AG04449 (cell line): ENCODE data around the gene LIMS2.

ENCODE experiments used
- CTCF ChIA-PET: fragments of 350-600 bp; formaldehyde crosslinking; extraction: SDS; loops from one replicate; lab custom pipeline; 2021; ENCODE audit warnings: antibody characterized with exemption; lab: Yijun Ruan, JAX
- POLR2A ChIA-PET: fragments of 400-600, 350-600 bp; formaldehyde crosslinking; extraction: SDS; loops from one replicate; lab custom pipeline; 2020; ENCODE audit warnings: antibody characterized with exemption, inconsistent platforms; lab: Yijun Ruan, JAX
- DNase-seq: peaks from one replicate; pipeline ENCODE4 v3.0.0-alpha.2; 2010; ENCODE audit warnings: low read depth, low spot score
- H3K4me3 ChIP-seq: 2 replicates; pipeline ENCODE4 v1.5.1; 2011; ENCODE audit warnings: low read depth, mild to moderate bottlenecking, control low read depth, low read length
- TF ChIP-seq, protein P1 (sequence below): IDR thresholded peaks from one replicate; pipeline ENCODE4 v1.5.1; 2011; ENCODE audit warnings: mild to moderate bottlenecking, moderate library complexity, low read length, control low read depth, inconsistent platforms; ENCODE audit not compliant: insufficient read depth; ENCODE audit errors: missing control alignments

LIMS2 gene

DNA sequence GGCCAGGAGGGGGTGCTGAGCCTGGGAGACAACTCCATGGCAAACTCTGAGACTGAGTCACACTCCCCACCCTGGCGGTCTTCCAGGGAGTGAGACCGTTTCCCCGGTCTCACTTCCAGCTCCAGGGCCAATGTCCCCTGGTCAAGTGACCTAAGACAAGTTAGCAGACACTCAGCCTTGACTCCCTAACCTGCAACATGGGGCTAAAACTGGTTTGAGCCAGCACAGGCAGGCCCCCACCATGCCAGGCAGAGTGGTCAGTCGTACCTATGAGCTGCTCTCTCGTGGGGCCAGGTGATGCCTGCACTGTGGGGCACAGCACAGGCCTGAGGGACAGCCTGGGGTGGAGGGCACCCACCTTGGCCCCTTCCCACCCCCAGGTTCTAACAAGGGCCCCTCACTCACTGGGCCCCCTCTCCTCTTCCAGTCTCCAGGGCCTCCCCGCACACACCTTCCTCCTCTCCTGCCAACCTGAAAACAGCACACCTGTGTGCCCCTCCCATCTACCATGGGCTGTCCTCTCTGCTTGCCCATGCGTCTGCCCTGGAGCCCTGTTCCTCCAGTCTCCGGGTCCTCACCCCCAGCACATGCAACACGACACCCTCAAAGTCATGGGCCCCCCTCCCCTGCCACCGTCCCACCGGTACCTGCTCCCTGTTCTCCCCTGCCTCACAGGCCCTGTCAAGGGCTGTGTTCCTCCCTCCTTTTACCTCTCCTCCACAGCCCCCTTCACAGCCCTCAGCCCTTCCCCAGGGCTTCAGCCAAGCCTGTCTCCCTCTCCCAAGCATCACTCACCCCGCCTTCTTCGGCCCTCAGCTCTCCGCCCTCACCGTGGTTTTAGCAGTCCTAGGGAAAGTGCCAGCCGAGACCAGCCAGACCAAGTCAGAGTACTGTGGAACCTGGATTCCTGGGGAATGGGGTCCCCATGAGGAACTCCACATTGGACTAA is 27.8 kb downstream of the LIMS2 start:
- ChIA-PET POLR2A (interaction anchor here (0.7 to 0.9 kb wide), 2 partner anchors 28 to 56 kb away, joined by 3 read pairs; partner anchors contain the start of gene LIMS2), CTCF (interaction anchor here (1.0 to 6.9 kb wide), 4 partner anchors 9 to 133 kb away, joined by 4 to 119 read pairs (median 10); no protein-coding TSS in a partner anchor)
- DNase-seq = no peak
- TF ChIP-seq, protein P1, sequence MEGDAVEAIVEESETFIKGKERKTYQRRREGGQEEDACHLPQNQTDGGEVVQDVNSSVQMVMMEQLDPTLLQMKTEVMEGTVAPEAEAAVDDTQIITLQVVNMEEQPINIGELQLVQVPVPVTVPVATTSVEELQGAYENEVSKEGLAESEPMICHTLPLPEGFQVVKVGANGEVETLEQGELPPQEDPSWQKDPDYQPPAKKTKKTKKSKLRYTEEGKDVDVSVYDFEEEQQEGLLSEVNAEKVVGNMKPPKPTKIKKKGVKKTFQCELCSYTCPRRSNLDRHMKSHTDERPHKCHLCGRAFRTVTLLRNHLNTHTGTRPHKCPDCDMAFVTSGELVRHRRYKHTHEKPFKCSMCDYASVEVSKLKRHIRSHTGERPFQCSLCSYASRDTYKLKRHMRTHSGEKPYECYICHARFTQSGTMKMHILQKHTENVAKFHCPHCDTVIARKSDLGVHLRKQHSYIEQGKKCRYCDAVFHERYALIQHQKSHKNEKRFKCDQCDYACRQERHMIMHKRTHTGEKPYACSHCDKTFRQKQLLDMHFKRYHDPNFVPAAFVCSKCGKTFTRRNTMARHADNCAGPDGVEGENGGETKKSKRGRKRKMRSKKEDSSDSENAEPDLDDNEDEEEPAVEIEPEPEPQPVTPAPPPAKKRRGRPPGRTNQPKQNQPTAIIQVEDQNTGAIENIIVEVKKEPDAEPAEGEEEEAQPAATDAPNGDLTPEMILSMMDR = no peak
- no peak overlapping the region for H3K4me3 ChIP-seq

DNA sequence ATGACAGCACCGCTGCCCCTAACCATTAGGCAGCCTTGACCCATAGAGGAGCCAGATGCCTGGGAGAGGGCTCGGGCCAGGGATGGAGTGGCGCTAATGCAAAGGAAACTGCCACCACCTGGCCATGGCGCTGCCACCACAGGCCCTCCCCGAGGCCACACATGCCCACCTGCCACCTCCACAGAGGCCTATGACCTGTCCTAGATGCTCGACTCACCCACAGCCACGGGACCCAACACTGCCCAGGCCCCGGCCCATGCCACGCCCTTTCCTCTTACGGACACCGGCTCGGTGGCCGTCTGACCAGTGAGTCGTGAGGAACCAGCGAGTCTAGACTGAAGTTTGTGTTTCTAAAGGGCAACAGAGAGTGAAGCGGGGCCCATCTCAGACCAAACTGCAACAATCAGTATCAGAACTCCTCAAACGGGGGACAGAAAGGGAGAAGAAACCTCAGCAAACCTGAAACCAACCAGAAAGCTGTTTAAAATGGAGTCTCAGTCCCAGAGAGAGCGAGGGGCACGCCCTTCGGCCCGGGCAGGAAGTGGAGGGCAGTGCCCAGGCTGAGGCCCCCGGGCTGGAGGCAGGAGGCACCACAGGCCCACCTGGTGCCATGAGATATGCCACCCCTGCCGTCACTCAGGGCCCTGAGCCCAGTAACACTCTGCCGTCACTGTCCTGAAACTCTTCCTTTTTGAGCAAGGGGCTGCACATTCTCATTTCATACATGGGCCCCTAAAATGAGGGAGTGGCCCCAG is 28.7 kb downstream of the LIMS2 start:
- no peak overlapping the region for H3K4me3 ChIP-seq
- no peak for DNase-seq
- ChIA-PET CTCF (interaction anchor here (2.6 to 6.9 kb wide), 2 partner anchors 8 to 54 kb away, joined by 14 to 119 read pairs; no protein-coding TSS in a partner anchor), POLR2A (interaction anchor here (0.7 to 0.9 kb wide), 2 partner anchors 29 to 55 kb away, joined by 3 read pairs; partner anchors contain the start of gene LIMS2)
- TF ChIP-seq, protein P1 = no peak

DNA sequence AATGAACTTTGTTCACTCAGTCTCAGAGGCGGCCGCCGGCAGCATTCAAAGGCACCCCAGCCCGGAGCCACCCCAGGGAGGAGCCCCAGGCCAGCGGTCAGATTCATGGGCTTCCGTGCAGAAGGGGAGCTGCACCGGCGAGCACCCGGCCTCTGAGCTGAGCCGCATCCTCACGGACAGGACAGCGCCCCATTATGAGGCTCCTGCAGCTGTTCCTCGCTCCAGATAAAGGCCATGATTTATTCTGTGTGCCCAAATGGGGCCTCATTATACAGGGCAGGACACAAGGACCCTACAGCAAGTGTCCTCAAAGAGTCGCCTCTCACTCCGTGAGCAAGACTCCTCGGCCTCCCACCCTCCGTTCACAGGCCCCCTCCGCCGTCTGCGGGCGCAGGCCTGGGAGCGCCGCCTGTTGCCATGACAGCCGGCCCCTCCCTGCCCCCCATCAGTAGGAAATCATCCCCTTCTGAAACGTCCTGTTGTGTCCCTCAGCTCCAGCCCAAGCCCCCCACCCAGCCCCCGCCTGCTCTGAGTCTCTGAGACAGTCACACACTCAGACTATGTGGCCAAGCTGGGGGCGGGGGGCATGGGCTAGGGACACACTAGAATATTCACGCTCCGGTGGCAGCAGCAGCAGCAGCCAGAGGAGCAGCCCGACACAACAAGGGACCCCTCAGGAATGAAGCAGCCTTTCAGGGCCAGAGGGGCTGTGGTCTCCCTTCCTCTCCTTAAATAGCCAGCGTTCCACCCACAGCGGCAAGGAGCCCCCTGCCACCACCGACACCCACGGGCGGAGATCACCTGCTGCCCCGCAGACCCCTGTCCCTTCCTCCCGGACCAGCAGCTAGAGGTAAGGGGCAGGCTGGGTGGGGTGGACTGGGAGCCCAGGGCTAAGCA is 29.7 kb downstream of the LIMS2 start, which contains the start of gene GPR17:
GPR17 (plus strand) TSS at position 759 of the 897 bp plus-strand sequence. CDS start 4,583 bp downstream, outside the sequence.
- CTCF ChIA-PET = interaction anchor here (1.8 to 2.0 kb wide), 2 partner anchors 8 to 54 kb away, joined by 5 to 10 read pairs; no protein-coding TSS in a partner anchor
- no peak within 1 kb of the TSS for H3K4me3 ChIP-seq
- POLR2A ChIA-PET = interaction anchor here (0.6 kb wide), 1 partner anchor 11 kb away, joined by 3 read pairs; no protein-coding TSS in a partner anchor
- no peak for DNase-seq
- TF ChIP-seq, protein P1 = no peak

DNA sequence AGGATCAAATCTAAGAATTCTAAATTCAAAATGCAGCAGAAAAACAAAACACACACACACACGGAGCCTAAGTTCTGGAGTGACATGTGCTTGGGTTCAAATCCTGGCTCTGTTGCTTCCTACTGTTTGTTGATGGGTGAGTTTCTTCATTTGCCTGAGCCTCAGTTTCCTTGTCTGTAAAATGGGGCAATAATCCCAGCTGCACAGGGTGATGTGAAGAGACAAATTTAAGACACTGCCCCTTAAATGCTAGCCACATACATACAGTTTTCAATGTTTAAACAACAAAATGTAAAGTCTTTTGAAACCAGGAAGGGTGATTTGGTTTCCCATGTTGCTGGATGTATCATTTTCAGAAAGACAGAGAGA is 30.3 kb downstream of the LIMS2 start:
- no peak for DNase-seq
- ChIA-PET POLR2A (interaction anchor here (0.6 kb wide), 1 partner anchor 10 kb away, joined by 3 read pairs; no protein-coding TSS in a partner anchor), CTCF (interaction anchor here (0.9 to 2.0 kb wide), 5 partner anchors 7 to 166 kb away, joined by 3 to 10 read pairs (median 4); no protein-coding TSS in a partner anchor)
- TF ChIP-seq, protein P1 = no peak
- H3K4me3 ChIP-seq = no peak overlapping the region
